HG03045 (cell line): Measurements from ENCODE around the gene CPA2.
"Not testable (repeated sequence)": the region's sequence is repeated elsewhere in the genome, so short reads cannot be mapped to it uniquely, and the experiment has no call there.

Source experiments
- ATAC-seq: cut with Tn5 transposase; IDR thresholded peaks from one replicate; pipeline ENCODE4 v1.9.1; 2021; ENCODE audit warnings: mild to moderate bottlenecking, moderate library complexity; ENCODE audit not compliant: unreplicated experiment

Gene CPA2

DNA sequence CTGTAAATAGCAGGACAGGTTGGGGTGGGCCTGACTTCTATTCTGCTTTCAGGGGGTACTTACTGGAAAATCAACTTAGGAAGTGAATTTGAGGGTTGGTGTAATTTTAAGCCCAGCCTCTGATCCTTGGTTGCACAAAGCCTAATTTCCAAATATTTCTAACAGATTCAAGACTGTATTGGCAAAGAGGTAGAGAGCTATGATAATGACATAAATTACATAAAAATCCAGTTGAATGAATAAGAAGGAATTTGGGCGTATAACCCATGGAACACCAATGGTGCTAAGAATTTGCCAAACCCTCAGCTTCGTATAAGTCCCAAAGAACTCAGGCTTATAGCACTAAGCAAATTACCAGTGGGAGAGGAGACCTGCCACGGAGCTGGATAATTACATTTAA lies 38.2 kb downstream of the CPA2 start:
- ATAC-seq: no peak

DNA sequence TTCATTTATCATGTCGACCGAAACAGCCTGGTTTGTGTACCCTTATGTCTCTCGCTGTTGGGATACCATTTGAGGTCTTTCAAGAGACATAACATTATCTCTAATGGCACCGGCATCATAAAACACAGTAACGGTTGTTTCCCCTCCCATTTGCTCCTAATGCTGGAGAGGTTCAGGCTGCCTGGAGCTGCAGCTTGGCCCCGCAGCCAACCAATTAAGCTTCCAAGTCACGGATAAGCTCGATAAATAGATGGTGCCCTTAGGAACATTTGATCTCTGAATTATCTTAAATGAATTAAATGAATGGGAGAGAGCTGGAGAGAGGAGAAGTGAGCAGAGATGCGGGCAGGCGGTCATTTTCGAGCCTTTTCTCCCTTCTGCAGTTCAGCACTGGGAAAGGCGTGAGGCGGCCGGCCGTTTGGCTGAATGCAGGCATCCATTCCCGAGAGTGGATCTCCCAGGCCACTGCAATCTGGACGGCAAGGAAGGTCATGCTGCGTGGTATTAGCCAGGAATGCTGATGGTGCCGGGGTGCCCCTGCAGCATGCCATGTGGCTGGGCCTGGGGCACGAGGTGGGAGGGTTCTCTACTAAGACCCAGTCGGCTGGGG lies 38.9 kb downstream of the CPA2 start:
- no peak for ATAC-seq

DNA sequence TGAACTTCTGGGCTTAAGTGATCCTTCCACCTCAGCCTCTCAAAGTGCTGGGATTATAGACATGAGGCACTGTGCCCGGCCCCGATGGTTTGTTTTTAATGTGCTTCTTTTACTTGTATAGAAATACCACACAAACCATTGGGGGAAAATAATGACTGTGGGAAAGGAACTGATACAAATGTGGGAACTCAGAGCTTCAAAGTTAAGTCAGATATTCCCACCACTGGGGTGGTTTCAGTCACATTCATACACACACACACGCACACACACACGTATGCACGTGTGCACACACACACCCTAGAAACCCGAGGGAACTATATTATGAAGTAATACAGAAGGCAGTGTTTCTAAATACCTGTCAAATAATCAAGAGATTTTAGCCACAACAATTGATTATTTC lies 43.3 kb downstream of the CPA2 start:
- no peak for ATAC-seq

DNA sequence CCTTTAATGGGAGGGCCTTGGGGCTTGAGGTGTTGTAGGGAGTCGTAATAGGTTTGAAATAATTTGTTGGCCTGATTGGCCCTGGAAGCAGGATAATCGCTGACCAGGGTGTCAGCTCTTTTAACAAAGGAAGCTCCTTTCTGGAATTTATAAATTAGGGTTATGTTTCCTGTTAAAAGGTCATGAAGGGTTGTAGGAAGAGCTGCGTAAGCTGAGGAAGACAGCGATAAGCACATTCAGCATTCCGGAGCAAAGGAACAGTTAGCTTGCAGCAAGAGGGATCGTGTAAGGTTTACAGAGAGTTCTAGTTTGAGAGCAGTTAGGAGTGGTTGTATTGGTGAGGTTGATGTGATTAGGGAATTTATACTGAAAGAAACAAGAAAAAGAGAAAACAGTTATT lies 47.6 kb downstream of the CPA2 start:
- no peak for ATAC-seq

DNA sequence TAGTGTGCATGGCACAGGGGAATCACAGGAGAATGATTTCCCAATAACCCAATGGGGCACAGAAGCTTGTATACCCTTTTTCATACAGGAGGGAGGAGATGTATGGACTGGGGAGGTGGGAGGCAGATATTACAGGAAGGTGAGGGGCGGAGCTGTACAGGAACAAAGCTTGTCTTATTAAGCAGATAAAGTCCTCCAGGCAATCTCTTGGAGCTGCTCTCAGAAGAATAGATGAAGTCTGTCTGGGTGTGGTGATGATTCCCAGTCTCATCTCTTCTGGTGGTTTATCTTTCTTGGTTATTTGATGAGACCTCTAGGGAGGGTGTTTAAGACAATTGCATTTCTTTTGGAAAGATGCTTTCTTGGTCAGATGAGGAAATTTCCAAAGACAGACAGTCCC lies 52.9 kb downstream of the CPA2 start:
- no peak for ATAC-seq

DNA sequence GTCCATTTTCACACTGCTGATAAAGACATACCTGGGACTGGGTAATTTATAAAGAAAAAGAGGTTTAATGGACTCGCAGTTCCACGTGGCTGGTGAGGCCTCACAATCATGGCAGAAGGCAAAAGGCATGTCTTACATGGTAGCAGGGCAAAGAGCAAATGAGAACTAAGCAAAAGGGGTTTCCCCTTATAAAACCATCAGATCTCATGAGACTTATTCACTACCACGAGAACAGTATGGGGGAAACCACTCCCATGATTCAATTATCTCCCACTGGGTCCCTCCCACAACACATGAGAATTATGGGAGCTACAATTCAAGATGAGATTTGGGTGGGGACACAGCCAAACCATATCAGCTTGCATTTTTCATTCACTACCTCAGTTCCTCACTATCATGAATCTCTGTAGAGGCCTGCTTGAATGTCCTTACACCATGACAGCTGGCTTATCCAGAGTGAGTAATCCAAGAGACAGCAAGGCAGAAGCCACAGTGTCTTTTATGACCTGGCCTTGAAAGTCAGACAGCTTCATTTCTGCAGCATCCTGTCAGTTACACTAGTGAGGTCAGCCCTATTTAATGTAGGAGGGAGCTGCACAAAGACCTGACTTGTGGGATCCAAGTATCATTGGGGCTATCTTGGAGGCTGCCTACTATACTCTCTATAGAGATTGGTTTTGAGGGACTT lies 55.0 kb downstream of the CPA2 start:
- ATAC-seq: not testable (repeated sequence)

DNA sequence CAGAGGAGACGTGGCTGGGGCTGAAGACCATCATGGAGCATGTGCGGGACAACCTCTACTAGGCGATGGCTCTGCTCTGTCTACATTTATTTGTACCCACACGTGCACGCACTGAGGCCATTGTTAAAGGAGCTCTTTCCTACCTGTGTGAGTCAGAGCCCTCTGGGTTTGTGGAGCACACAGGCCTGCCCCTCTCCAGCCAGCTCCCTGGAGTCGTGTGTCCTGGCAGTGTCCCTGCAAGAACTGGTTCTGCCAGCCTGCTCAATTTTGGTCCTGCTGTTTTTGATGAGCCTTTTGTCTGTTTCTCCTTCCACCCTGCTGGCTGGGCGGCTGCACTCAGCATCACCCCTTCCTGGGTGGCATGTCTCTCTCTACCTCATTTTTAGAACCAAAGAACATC lies 56.0 kb downstream of the CPA2 start:
- no peak for ATAC-seq

DNA sequence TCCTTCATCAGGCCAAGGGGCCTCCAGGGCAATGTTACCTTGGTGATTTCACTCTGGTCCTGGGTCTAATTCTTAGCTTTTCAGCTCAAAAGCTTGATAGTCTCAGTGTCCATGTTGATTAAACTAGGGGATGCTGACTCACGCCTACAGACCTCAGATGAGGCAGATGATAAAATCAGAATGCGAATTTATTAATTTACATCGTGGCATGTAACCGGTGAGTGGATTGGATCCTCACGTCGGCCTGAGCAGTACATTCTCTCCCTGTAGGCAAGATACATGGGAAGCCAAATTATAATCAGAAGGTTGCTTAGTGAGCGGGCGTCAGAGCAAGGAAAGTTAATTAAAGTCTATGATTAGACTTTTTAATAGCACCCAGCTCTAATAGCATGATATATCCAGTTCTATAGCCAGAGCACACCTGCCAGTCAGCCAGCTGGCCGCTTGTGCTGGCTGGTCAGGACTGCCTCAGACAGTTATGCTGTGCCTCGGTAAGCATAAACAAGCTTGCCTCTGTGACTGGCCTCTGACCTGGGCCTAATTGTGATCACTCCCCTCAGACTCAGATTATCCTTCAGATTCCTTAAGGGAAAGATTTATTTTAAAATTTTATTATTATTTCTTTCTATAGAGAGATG lies 57.8 kb downstream of the CPA2 start:
- no peak for ATAC-seq

DNA sequence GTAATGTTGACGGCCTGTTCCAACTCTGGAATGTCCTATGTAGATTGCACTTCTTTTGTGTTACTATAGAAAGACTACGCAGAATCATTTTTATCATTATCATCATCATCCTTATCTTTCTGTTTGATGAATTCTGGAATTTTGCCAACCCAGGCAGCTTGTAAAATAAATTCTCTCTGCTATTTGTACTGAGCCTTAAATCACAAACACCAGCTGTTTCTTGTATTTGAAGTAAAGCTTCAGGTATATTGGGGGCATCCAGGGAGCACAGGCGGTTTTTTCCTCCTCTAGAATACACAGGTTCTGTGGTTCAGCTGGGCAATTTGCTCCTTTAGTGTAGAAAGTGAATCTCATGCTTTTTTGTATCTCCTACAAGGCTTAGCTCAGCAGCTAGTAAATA lies 63.0 kb downstream of the CPA2 start:
- ATAC-seq: no peak

DNA sequence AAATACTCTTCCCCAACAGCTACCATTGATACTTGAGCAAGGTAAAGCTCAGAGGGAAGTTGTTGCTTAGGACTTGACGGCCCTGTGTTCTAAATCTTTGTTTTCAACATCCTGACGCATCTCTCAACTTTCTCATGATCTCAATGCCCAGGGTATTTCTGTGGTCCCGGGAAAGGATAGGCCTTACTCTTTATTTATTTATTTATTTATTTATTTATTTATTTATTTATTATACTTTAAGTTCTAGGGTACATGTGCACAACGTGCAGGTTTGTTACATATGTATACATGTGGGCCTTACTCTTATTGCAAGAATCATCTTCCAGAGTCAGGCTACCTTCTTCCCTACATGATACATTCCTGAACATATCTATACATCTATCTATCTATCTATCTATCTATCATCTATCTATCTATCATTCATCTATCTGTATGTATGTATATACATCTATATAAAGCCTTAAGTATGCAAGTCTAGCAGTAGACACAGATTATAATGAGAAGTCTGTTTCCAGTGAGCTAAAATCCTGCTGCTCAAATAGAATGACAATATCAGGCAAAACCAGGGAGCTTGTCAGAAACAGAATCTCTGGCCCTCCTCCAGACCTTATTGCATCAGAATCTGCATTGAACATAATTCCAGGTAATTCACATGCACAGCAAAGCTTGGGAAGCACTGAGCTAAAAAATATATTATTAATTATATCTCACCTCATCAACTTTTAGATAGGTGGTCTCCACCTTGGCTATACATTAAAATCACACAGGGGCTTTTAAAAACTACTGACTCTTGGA lies 65.8 kb downstream of the CPA2 start:
- no peak for ATAC-seq

DNA sequence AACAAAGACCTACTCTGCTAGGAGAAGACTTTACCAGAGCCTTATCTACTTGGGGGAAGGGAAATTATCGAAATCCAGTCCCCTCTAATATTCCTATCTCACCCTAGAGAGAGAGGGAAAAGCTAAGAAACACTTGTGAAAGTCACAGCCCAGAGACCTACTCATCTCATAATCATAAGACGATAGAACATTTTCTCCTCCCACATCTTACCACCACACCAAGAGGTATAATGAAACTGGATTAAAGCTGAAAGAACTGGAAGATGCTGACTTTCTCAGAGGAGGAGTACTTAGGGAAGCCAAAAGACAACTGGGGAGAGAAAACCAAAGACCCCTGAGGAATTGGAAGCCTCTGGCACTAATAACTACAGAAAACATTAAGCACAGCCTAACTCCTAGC lies 67.2 kb downstream of the CPA2 start:
- ATAC-seq: no peak

DNA sequence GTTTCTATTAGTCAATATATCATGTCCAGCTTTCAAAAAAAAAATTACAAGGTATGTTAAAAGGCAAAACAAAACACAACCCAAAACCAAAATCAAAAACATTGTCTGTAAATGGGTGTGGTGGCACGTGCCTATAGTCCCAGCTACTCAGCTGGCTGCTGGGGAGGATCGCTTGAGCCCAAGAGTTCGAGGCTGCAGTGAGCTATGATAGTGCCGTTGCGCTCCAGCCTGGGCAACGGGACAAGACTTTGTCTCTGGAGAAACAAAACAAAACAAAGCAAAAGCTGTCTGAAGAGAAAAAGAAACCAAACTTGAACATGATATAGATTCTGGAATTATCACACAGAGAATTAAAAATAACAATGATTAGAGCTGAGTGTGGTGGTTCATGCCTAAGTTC lies 67.6 kb downstream of the CPA2 start:
- no peak for ATAC-seq

DNA sequence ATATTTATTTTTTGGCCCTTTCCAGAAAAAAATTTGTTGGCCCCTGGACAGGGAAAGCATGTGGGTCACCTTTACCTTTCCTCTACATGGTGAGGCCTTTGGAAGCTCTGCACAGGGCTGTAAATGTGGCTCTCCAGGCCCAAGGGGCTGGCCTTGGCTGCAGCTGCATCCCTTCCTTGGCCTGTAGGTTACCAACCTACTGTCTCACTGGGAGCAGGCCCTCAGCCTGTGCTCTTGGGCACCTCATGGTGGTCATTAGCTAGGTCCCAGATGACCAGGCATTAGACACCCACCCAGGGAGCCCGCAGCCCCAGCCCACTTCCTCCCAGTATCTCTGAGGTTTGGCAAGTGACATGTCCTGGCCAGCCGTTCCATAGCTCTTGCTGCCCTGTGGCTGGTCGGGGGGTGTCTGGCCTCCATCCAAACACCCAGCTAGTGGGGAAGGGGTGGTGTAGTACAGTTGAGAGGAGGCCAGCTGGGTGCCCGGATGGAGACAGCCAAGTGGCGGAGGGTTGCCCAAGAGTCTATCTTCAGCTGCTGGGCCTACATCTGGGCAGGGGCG lies 70.8 kb downstream of the CPA2 start:
- ATAC-seq: no peak

DNA sequence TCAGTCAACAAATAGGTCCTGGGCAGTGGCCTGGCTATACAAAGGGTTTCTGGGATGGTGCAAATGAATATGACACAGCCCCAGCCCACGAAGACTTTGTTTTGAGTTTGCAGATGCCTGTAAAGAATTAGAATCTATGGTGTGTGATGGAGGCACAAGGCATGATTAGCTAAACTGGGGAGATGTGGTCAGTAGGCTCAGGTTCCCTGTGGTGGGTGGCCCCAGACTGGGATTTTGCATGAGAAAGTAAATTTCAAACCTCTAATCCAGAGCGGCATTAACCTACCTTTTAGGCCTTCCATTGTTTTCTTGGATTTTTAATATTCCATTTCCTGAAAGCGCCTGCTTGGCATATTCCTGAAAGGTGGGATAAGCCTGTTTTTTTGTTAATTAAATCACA lies 71.6 kb downstream of the CPA2 start:
- no peak for ATAC-seq
